Stimulated activated naive CD8-positive, alpha-beta T cell treated with anti-CD3 and anti-CD28 coated beads, Interleukin-15, Interleukin-2, amounts not matched to agents 100 U/mL and 50 U/mL, for 24 hours (primary cell): ENCODE measurements around the gene LZTR1.
"Not testable (repeated sequence)": the region's sequence is repeated elsewhere in the genome, so short reads cannot be mapped to it uniquely, and the experiment has no call there.

Experiments used
- ATAC-seq: fragments of 150-1000 bp; cut with Tn5 transposase; one replicate; pipeline ENCODE4 v1.10.0; 2021
- DNase-seq: peaks from one replicate; pipeline ENCODE4 v3.0.0; 2021

The LZTR1 gene

DNA sequence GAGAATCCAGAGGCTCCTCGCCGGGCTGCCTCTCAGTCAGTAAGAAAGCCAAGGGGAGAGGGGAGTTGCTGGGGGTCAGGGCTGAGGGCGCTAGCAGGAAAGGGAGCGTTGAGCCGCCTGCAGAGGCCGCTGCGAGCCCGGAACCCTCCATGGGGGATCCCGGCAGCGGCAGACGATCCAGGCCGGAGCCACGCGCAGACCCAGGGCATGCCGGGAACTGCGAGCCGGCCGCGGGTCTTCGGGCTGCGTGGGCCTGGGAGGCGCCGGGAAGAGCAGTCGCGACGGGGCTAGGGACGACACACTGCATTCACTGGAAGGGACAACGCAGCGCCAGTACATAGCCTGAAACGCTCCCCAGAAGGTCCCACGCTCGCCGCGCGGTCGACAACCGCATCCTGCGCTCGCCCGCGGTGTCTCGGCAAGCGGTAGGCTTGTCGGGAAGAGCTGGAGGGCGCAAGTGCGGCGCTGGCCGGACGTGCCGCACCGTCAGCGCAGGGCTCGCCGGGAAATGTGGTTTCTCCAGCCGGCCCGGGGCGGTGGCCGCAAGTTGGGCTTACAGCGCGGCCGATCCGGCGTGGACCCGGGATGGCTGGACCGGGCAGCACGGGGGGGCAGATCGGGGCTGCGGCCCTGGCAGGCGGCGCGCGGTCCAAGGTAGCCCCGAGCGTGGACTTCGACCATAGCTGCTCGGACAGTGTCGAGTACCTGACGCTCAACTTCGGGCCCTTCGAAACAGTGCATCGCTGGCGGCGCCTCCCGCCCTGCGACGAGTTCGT lies at the start of gene LZTR1:
Gene LZTR1 (plus strand): TSS at position 511 of the 776 bp plus-strand sequence. CDS start 75 bp downstream, at position 586.
- peak; percentile 80 for DNase-seq

DNA sequence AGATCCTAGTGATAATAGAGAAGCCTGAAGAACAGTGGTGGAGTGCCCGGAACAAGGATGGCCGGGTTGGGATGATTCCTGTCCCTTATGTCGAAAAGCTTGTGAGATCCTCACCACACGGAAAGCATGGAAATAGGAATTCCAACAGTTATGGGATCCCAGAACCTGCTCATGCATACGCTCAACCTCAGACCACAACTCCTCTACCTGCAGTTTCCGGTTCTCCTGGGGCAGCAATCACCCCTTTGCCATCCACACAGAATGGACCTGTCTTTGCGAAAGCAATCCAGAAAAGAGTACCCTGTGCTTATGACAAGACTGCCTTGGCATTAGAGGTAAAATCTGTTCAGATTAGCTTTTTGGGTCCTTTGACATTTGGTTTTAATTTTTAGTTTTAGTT lies 48.2 kb upstream of the LZTR1 start:
- ATAC-seq (no peak), DNase-seq (no peak)

More for the DNA sequence above, at the start of gene LZTR1:
- peak; percentile 78 for ATAC-seq

DNA sequence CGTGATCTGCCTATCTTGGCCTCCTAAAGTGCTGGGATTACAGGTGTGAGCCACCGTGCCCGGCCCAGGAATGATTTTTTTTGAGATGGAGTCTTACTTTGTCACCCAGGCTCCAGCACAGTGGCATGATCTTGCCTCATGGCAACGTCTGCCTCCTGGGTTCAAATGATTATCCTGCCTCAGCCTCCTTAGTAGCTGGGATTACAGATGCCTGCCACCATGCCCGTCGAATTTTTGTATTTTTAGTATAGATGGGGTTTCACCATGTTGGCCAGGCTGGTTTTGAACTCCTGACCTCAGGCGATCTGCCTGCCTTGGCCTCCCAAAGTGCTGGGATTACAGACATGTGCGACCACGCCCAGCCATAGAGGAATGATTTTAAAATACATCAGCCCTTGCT lies 47.0 kb upstream of the LZTR1 start:
- DNase-seq, ATAC-seq: not testable (repeated sequence)

DNA sequence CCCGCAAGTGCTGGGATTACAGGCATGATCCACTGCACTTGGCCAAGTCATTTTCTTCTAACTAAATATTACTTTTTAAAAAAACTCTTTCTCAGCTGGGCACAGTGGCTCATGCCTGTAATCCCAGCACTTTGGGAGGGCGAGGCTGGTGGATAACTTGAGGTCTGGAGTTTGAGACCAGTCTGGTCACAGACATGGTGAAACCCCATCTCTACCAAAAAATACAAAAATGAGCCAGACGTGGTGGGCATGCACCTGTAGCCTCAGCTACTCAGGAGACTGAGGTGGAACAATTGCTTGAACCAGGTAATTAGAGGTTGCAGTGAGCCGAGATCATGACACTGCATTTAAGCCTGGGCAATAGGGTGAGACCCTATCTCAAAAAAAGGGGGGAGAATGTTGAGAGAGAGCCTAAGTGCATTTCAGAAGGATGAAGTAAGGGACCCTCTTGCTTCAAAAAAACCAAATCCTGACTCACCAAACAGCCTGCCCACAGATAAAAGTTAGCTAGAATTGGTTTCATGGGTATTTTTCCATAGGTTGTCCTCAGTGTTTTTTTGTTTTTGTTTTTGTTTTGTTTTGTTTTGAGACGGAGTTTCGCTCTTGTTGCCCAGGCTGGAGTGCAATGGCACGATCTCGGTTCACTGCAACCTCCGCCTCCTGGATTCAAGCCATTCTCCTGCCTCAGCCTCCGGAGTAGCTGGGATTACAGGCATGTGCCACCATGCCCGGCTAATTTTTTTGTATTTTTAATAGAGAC lies 46.1 kb upstream of the LZTR1 start:
- DNase-seq, ATAC-seq: not testable (repeated sequence)

DNA sequence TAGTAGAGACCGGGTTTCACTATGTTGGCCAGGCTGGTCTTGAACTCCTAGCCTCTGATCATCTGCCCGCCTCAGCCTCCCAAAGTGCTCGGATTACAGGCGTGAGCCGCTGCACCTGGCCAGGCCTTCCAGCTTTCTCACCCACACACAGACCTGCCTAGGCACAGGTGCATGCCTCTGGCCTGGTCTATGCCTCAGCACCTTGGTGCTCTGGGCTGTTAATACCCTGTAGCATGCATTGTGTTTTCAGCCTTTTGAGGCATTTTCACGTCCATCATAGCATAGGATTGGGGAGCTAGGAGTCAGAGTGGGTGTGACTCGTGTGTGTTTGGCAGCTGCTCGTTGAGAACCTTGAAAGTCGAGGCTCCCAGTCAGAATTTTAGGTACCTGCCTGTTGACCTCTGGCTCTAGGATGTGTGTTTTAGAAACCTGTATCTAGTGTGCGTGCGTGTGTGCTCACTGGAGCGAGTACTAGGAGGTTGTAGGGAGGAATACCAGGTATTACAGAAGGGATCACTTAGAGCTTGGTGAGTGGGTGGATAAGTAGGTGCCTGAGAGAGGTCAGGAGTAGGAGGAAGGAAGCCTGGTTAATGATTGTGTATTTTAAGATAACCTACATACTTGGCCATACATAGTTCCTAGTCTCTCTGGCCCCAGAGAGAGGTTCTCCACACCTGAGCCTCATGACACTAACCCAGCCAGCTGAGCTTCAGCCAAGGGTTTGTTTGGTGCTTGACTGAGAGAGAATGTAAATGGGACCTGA lies 44.9 kb upstream of the LZTR1 start:
- no peak for ATAC-seq
- DNase-seq, result no peak

DNA sequence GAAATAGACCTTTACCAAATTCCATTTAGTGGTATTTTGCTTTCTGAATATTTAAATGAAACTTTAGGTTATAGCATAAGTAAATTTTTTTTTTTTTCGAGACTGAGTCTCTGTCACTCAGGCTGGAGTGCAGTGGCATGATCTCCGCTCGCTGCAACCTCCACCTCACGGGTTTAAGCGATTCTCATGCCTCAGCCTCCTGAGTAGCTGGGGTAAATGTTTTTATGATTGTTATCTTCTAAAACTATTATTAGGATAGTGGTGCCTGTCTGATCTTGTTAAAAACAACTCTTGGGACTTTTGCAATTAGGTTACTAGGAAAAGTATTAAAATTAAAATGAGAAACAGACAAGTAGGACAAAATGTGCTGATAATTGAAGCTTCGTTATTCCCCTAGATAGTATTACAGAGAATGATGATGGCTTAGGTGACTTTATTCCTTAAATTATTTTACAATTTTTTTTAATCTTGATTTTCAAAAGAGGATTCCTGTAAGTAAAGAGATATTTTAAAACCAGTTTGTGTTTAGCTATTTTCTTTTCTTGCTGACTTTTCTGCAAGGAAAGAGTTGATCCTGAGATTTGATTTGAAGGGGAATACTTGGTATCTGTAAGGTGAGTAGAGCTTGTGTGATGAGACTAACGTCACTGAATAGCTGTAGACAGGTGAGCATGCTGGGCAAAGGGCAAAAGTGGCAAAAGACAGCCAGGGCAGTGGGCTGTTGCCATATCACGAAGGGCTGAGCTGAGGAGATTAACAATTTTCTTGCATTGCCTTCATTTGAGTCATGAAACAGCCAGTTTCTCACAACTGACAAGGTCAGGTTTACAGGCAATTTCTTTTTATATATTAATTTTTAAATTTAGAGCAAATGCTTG lies 44.1 kb upstream of the LZTR1 start:
- ATAC-seq, result no peak
- DNase-seq, result no peak

DNA sequence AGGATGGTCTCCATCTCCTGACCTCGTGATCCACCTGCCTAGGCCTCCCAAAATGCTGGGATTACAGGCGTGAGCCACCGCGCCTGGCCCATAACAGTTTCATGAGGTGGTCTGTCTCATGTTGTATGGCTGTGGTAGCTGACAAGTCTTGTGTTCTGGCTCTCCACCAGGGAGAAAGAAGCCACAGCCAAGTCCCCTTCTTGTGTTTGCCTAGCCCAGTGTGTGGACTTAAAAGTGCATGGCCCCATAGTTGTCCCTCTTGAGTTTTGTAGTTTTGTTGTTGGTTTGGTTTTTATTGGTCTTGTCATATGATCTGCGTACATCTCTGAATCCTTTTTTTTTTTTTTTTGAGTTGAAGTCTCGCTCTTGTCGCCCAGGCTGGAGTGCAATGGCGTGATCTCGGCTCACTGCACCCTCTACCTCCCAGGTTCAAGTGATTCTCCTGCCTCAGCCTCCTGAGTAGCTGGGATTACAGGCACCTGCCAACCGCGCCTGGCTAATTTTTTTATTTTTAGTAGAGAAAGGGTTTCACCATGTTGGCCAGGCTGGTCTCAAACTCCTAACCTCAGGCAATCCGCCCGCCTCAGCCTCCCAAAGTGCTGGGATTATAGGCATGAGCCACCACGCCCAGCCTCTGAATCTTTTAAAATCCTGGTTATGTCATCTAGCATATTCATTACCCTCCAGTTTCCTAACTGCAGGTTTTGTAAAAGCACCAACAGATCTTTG lies 42.5 kb upstream of the LZTR1 start:
- DNase-seq, ATAC-seq: not testable (repeated sequence)

DNA sequence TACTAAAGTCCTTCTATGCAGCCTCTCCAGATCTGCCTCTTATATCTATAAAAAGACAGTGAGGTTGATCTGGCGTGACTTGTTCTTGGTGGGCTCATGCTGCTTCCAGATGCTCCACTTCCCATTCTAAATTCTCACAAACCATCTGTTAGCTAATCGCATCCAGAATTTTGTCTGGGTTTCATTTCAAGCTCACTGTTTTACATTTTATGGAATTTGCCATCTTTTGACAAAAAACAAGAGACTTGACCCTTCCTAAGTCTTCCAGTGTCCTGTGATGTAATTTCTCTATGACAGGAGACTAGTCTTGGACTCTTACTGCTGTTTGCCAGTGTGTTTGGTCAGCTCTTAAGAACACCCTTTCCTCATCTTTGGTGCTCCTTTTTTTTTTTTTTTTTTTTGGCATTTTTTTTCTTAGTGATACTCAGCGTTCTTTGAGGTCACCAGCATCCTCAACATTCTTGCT lies 41.9 kb upstream of the LZTR1 start:
- DNase-seq (no peak), ATAC-seq (no peak)

DNA sequence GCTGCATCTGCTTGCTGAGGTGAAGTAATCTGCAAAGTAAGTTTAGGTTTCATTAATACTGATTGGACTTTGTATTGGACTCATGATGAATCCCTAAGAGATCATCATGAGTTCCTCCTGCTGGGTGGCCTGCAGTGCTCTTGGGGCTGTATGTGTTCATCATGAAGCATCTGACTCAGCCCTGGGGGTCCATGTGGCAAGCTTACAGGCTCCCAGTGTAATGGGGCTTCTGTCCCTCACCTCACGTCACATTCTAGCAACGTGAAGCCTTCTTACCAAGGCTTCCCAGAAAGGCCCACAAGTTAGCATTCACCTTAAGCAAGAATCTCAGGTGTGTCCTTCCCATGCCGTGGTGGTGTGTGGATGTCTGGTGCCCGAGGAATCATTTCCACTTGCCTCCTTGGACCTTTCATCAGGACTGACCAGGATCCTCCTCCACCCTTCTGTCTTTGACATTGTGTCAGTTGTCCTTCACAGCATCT lies 41.2 kb upstream of the LZTR1 start:
- DNase-seq, result no peak
- no peak for ATAC-seq

DNA sequence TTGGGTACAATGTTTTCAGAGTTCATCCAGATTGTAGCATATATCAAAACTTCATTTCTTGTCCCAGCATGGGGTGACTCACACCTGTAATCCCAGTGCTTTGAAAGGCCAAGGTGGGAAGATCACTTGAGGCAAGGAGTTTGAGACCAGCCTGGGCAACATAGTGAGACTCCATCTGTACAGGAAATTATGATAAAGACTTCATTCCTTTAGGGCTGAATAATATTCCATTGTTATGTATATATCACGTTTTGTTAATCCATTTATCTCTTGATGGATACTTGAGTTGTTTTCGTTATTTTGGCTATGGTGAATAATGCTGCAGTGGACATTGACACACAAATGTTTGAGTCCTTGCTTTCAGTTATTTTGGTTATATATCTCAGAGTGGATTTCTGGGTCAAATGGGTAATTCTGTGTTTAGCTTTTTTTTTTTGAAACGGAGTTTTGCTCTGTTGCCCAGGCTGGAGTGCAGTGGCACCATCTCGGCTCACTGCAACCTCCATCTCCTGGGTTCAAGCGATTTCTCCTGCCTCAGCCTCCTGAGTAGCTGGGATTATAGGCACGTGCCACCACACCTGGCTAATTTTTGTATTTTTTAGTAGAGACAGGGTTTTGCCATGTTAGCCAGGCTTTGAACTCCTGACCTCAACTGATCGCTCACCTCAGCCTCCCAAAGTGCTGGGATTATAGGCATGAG lies 39.7 kb upstream of the LZTR1 start:
- not testable (repeated sequence) for DNase-seq, ATAC-seq

DNA sequence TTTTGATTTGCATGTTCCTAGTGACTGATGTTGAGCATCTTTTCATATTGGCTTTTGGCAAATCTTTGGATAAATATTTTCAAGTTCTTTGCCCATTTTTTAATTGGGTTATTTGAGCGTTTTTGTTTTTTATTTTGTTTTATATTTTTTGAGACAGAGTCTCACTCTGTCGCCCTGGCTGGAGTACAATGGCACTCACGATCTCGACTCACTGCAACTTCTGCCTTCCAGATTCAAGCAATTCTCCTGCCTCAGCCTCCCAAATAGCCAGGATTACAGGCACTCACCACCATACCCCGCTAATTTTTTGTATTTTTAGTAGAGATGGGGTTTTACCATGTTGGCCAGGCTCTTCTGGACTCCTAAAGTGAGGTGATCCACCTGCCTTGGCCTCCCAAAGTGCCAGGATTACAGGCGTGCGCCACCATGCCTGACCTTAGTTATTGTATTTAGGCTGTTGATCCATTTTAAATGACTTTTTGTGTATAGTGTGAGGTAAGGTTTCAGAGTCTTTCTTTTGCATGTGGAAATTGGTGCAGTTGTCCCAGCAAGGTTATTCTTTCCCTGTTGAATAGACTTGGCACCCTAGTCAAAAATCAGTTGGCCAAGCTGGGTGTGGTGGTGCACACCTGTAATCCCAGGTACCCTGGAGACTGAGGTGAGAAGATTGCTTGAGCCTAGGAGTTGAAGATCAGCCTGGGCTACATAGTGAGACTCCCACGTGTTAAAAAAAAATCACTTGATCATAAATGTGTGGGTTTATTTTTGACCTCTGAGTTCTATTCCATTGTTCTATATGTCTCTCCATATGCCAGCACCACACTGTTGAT lies 38.8 kb upstream of the LZTR1 start:
- no peak for ATAC-seq
- DNase-seq, result no peak

DNA sequence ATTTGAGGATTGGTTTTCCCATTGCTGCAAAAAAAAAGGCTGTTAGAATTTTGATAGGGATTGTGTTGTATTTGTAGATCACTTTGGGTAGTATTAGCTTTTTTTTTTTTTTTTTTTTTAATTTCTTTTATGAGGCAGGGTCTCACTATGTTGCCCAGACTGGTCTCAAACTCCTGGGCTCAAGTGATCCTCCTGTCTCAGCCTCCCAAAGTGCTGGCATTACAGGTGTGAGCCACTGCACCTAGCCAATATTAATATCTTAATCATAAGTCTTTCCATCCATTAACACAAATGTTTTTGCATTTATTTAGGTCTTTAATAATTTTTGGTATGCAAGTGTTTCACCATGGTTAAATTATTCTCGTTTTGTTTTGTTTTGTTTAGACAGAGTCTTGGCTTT lies 38.1 kb upstream of the LZTR1 start:
- ATAC-seq, result no peak

DNA sequence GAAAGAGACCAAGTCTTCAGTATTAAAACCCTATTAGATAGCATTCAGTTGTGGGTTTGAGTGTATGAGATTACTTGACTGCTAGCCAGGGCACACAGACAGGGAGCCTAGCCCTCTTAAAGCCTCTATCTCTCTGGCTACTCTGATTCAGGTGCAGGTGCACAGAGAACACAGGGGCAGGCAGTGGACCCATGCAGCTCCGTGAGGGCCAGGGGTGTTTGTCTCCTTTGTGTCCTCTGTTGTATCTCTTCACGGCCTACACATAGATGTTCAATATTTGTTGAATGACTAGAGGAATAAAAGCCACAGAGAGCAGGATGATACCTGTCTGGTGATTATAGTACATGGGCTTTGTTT lies 36.5 kb upstream of the LZTR1 start:
- no peak for DNase-seq
- no peak for ATAC-seq

More for the DNA sequence above, 38.1 kb upstream of the LZTR1 start:
- DNase-seq, result no peak

DNA sequence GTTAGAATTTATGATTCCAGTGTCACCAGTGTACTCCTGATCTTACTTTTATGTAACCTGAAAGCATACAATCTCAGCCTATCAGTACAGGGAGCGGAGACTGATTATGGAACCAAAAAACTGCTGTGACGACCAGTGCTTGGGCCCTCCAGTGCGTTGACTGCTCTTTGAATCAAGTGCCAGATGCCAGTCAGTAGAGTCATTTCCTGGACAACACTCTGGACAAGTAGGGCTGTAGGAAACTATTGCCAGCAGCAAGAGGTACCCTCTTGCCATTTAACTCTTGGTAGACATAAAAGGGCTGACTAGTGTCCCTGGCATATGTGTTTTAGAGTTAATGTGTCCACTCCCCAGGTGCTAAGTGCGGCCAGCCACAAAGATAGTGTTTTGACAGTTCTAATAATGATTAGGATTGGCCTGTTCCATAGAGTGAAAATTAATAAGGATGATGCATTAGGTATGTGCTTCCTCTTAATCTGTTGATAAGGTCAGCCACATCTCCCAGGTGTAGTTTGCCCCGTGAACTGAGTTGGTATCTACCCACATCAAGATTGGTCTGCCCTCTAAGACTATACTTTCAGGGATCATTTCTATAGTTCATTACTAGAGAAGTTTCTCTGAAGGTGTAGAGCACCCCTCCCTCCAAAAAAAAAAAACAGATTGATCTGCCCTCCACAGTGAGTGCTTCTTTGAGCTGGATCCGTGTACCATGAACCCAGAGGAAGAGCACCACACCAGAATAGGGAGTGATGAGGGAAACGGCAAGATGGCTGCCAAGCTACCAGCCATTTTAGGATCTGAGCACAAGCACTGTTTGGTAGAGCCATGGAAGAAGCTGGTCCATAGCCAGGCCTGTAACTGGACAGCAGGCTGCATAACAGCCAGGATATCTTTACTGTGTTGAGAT lies 35.8 kb upstream of the LZTR1 start:
- ATAC-seq (no peak), DNase-seq (no peak)

DNA sequence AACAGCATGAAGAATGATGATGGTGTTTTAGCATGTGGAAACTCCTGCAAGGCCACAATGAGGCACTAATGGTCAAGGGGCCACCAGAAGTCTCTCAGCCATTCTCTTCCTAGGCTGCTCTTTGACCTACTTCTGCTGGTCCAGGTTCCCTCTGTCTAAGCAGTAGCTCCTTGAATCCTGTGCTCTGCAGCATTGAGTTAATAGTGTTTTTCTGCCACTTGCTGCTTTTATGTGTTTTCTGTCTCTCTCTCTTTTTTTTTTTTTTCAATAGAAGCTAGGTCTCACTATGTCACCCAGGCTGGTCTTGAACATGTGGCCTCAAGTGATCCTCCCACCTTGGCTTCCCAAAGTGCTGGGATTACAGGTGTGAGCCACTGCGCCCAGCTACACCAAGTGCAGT lies 35.1 kb upstream of the LZTR1 start:
- DNase-seq (no peak), ATAC-seq (no peak)

DNA sequence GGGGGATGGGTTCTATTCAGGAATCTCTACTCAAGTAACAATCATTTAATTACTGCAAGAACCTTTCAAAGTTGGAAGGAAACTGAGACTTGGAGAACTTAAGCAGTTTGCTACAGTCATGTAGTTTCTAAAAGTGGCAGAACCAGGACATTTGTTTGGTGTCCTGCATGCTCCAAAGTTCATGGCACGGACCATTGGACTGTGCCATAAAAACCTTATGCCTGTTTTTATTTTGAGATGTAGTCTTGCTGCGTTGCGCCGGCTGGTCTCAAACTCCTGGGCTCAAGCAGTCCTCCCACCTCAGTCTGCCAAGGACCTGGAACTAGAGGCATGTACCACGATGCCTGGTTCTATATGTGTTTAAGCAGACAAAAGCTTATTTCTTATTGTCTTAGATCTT lies 33.6 kb upstream of the LZTR1 start:
- DNase-seq (no peak), ATAC-seq (no peak)

DNA sequence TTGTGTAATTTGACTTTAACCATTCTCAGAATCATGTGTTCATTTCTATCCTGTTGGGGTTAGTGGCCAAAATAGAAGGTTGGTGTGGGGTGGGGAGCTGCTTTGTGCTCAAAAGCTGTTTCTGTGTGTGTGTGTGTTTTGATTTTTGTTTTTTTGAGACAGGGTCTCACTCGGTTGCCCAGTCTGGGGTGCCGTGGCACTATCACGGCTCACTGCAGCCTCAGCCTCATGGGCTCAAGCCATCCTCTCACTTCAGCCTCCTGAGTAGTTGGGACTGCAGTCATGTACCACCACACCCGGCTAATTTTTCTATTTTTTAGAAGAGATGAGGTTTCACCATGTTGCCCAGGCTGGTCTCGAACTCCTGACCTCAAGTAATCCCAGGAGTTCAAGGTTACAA lies 33.1 kb upstream of the LZTR1 start:
- DNase-seq, result no peak

DNA sequence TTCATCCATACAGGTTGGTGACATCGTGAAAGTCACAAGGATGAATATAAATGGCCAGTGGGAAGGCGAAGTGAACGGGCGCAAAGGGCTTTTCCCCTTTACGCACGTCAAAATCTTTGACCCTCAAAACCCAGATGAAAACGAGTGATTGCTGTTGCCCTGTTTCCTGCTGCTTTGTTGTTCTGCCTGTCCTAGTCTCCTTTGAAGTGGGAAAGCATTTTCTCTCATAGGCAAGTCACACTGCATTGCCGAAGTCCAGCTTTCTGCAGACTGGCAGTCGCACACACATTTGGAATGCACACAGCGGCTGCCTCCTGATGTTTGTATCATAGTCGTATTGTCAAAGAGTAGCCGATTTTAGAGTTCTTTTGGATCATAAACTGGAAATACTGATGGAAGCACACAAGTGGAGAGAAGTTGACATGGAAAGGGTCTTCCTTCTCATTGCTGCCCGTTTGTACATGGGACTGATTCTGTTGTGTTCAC lies 32.4 kb upstream of the LZTR1 start:
- DNase-seq, result no peak
- ATAC-seq, result no peak

More for the DNA sequence above, 33.1 kb upstream of the LZTR1 start:
- no peak for ATAC-seq
